Measurements from ENCODE around the gene SNRNP40. TPM values are rescaled to one million over a fixed set of nuclear protein-coding genes. Genes with fewer than 3 reads are reported as not detected.

Gene SNRNP40
- total and polyA plus RNA-seq, 9 donors = 26.0 to 62.3 (median 43.2) TPM

DNA sequence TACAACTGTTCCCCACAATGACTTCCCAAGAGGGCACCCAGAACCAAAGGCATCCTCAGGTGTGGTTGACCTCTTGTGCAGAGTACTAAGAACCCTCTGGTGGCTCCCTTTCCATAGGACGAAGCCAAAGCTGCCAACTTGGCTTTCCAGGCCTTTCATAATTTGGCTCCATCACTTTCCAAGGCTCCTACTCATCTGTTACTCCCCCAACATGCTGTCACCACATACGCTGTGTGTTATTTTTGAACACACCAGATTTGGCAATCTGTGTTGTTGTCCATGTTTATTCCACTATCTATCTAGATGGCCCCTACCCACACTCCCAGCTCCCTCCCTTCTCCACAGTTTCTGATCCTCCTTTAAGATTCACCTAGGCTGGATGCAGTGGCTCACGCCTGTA is 46.7 kb downstream of the SNRNP40 start:
- H3K27me3 ChIP-seq = no peaks in the 10 kb centered on the region
- H3K9me3 ChIP-seq = no peaks in the 10 kb centered on the region
- TF ChIP-seq POLR2A (IDR thresholded peaks at IDR 0.05) = no peak
- TF ChIP-seq EP300 (IDR thresholded peaks at IDR 0.05) = no peak
- TF ChIP-seq CTCF (IDR thresholded peaks at IDR 0.05) = no peak
- no peaks in the 10 kb centered on the region for H3K36me3 ChIP-seq
- intact Hi-C loops (cut with DNase I) = no loop called here
- no peak overlapping the region for H3K27ac ChIP-seq
- no peaks in the 10 kb centered on the region for H3K4me1 ChIP-seq (ENCODE audit: insufficient read depth)
- H3K4me3 ChIP-seq = no peak overlapping the region
- WGBS, 3 donors = 81 to 84% (median 83%) methylated on average over 3 of the region's 3 CpGs
- no peak for DNase-seq

DNA sequence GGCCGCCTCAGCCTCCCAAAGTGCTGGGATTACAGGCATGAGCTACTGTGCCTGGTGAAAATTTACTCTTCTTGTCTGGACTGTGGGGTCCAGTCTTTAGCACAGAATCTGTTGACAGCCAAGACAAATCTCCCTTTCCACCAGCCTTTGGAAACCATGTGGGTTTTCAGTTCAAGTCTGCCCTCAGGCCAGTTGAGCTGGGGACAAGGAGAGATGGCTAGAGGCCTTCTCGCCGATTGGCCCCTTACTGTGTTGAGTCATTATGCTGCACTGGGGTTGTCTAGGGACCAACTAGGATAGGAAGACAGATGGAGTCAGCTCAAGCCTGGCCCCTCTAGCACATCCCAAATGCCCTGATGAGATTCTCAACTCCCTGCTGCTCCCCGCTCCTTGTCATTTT is 48.3 kb downstream of the SNRNP40 start:
- WGBS, 3 donors = 94 to 100% (median 94%) methylated on average over 4 of the region's 4 CpGs
- H3K9me3 ChIP-seq = no peaks in the 10 kb centered on the region
- H3K4me3 ChIP-seq = no peak overlapping the region
- no peaks in the 10 kb centered on the region for H3K4me1 ChIP-seq (ENCODE audit: insufficient read depth)
- TF ChIP-seq CTCF (IDR thresholded peaks at IDR 0.05) (no peak), POLR2A (IDR thresholded peaks at IDR 0.05) (no peak), EP300 (IDR thresholded peaks at IDR 0.05) (no peak)
- intact Hi-C loops (cut with DNase I) = no loop called here
- DNase-seq = no peak
- no peaks in the 10 kb centered on the region for H3K27me3 ChIP-seq
- no peaks in the 10 kb centered on the region for H3K36me3 ChIP-seq
- no peak overlapping the region for H3K27ac ChIP-seq

DNA sequence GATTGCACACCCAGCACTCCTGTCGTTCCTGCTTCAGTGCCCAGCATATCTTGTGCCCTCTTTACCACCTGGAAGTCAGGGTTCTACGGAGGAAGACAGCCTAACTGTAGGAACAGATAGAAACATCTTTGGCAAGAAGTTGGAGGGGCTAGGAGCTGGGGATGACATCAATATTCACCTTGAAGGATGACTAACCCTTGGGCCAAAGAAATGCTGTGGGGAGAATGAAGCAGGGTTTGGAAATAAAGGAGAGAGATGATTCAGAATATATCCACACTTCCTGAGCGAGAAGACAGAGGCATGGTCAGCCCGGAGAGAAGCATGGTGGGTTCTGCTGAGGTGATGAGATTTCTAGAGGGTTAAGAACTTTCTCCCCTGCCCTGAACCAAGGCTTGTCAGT is 52.3 kb downstream of the SNRNP40 start:
- WGBS, 3 donors = 57 to 63% (median 59%) methylated on average over 4 of the region's 4 CpGs
- Histone ChIP-seq H3K36me3 (no peaks in the 10 kb centered on the region), H3K4me3 (no peak overlapping the region), H3K4me1 (ENCODE audit: insufficient read depth) (no peaks in the 10 kb centered on the region), H3K27ac (no peak overlapping the region), H3K9me3 (no peaks in the 10 kb centered on the region), H3K27me3 (no peaks in the 10 kb centered on the region)
- no peak for TF ChIP-seq EP300 (IDR thresholded peaks at IDR 0.05)
- TF ChIP-seq CTCF (IDR thresholded peaks at IDR 0.05) = no peak
- no peak for TF ChIP-seq POLR2A (IDR thresholded peaks at IDR 0.05)
- intact Hi-C loops (cut with DNase I) = no loop called here
- no peak for DNase-seq

- TF ChIP-seq POLR2A (IDR thresholded peaks at IDR 0.05) (no peak), CTCF (IDR thresholded peaks at IDR 0.05) (no peak), EP300 (IDR thresholded peaks at IDR 0.05) (no peak)
- Histone ChIP-seq H3K4me3 (no peak overlapping the region), H3K9me3 (no peaks in the 10 kb centered on the region), H3K4me1 (ENCODE audit: insufficient read depth) (no peaks in the 10 kb centered on the region), H3K27ac (no peak overlapping the region), H3K36me3 (no peaks in the 10 kb centered on the region), H3K27me3 (no peaks in the 10 kb centered on the region)
- no peak for DNase-seq
- whole genome bisulfite sequencing, 3 donors = 62 to 72% (median 71%) methylated on average over 10 of the region's 10 CpGs
- intact Hi-C loops (cut with DNase I) = no loop called here
Observed at GRCh38 chr1:31243501-31244286, 52.9 kb downstream of the SNRNP40 start.
